PC-3 (cell line): ENCODE measurements around the gene NDUFA1. TPM values are rescaled to one million over a fixed set of nuclear protein-coding genes. Genes with fewer than 3 reads are reported as not detected.
"Not testable (repeated sequence)": the region's sequence is repeated elsewhere in the genome, so short reads cannot be mapped to it uniquely, and the experiment has no call there.

Source experiments
- ATAC-seq: fragments of 200-7000 bp; cut with Tn5 transposase; 2 replicates; pipeline ENCODE4 v1.9.1; 2020; ENCODE audit warnings: mild to moderate bottlenecking, moderate library complexity
- Bru-seq: library from RNA; stranded (reverse); fragments of 400-500 nt; gene quantifications from one replicate; lab custom pipeline; 2021; lab: Mats Ljungman, UMichigan
- BruChase-seq, 2 experiments: library from RNA; stranded (reverse); fragments of 400-500 nt; gene quantifications; one replicate each; lab custom pipeline; 2021; lab: Mats Ljungman, UMichigan
- BruUV-seq: library from RNA; stranded (reverse); fragments of 400-500 nt; replicated peaks from 2 replicates; lab custom pipeline; 2021; lab: Mats Ljungman, UMichigan
- CTCF ChIA-PET: fragments of 300-600 bp; sonication (Branson Sonifier 250); formaldehyde crosslinking; loops from one replicate; lab custom pipeline; 2022; ENCODE audit warnings: antibody characterized with exemption; lab: Charles Lee
- POLR2A ChIA-PET: fragments of 300-600 bp; sonication (Branson Sonifier 250); formaldehyde crosslinking; loops from one replicate; lab custom pipeline; 2022; ENCODE audit warnings: antibody characterized with exemption; ENCODE audit not compliant: unreplicated experiment; lab: Charles Lee
- DNase-seq: peaks from one replicate; pipeline ENCODE4 v3.0.0-alpha.2; 2015
- H2AFZ ChIP-seq: fragments of 300-600 bp; sonication (generic); 2 replicates; pipeline ENCODE4 v1.6.0; 2016; ENCODE audit warnings: antibody characterized with exemption, low read length
- H3F3A ChIP-seq: fragments of 300-600 bp; sonication (generic); one replicate; pipeline ENCODE4 v1.6.0; 2017; ENCODE audit warnings: antibody characterized with exemption, low read length, control low read depth, mild to moderate bottlenecking; ENCODE audit not compliant: unreplicated experiment
- H3K27ac ChIP-seq: fragments of 300-600 bp; sonication (generic); 2 replicates; pipeline ENCODE4 v1.5.1; 2016; ENCODE audit warnings: mild to moderate bottlenecking, low read length
- H3K27me3 ChIP-seq: fragments of 300-600 bp; sonication (generic); 2 replicates; pipeline ENCODE4 v1.6.1; 2016; ENCODE audit warnings: low read length, mixed read lengths
- H3K36me3 ChIP-seq: fragments of 300-600 bp; sonication (generic); 2 replicates; pipeline ENCODE4 v1.6.1; 2016; ENCODE audit warnings: low read depth, mixed run types, low read length, mixed read lengths
- H3K4me1 ChIP-seq: fragments of 300-600 bp; sonication (generic); 2 replicates; pipeline ENCODE4 v1.5.1; 2016; ENCODE audit warnings: low read length; ENCODE audit not compliant: insufficient read depth
- H3K4me2 ChIP-seq: fragments of 300-600 bp; sonication (generic); 2 replicates; pipeline ENCODE4 v1.6.0; 2016; ENCODE audit warnings: low read length
- H3K4me3 ChIP-seq: fragments of 300-600 bp; sonication (generic); 2 replicates; pipeline ENCODE4 v1.5.1; 2016; ENCODE audit warnings: mild to moderate bottlenecking, low read length, mixed read lengths
- H3K79me2 ChIP-seq: fragments of 300-600 bp; sonication (generic); 2 replicates; pipeline ENCODE4 v1.6.1; 2017; ENCODE audit warnings: low read length, mixed read lengths
- H3K9ac ChIP-seq: fragments of 300-600 bp; sonication (generic); 2 replicates; pipeline ENCODE4 v1.6.0; 2016; ENCODE audit warnings: mild to moderate bottlenecking, low read length
- H3K9me2 ChIP-seq: fragments of 300-600 bp; sonication (generic); replicated peaks from 2 replicates; pipeline ENCODE4 v1.6.1; 2016; ENCODE audit warnings: mixed run types, low read length, mixed read lengths
- H3K9me3 ChIP-seq: fragments of 300-600 bp; sonication (generic); 2 replicates; pipeline ENCODE4 v1.6.1; 2016; ENCODE audit warnings: low read length, mixed read lengths
- H4K20me1 ChIP-seq: fragments of 300-600 bp; sonication (generic); 2 replicates; pipeline ENCODE4 v1.6.1; 2016; ENCODE audit warnings: low read length, mixed read lengths
- CTCF ChIP-seq: fragments of 300-600 bp; sonication (generic); conservative IDR thresholded peaks from 2 replicates; pipeline ENCODE4 v1.5.1; 2017; ENCODE audit warnings: antibody characterized with exemption, low read depth, mild to moderate bottlenecking, low read length
- EZH2 ChIP-seq: fragments of 300-600 bp; sonication (generic); IDR thresholded peaks from one replicate; pipeline ENCODE4 v1.6.1; 2017; ENCODE audit warnings: antibody characterized with exemption, mild to moderate bottlenecking, low read length; ENCODE audit not compliant: unreplicated experiment
- EZH2phosphoT487 ChIP-seq: fragments of 300-600 bp; sonication (generic); IDR thresholded peaks from 2 replicates; pipeline ENCODE4 v1.6.1; 2018; ENCODE audit warnings: mild to moderate bottlenecking, antibody characterized with exemption, low read length, borderline replicate concordance
- intact Hi-C: fragments of 100-400 bp; cut with micrococcal nuclease; formaldehyde crosslinking; loops from 2 replicates; pipeline ENCODE4 v1.9.0; 2023
- long read RNA-seq: library from polyadenylated mRNA; unstranded; transcript quantifications from one replicate; pipeline ENCODE4 v2.0.0, GENCODE V29; 2021; ENCODE audit not compliant: unreplicated experiment
- total RNA-seq: library from RNA; depleted of rRNA; stranded (reverse); fragments of >200 nt; gene quantifications from 2 replicates; pipeline ENCODE4 v1.2.3, GENCODE V29; 2014; rRNA removed

NDUFA1 gene
- total RNA-seq (122 and 167 TPM in 2 replicates), Bru-seq, nascent RNA (percentile 89 among the genes with signal in this experiment), BruChase-seq, experiment 1, labeled RNA remaining after a 6-hour chase (percentile 78 among the genes with signal in this experiment), BruChase-seq, experiment 2, labeled RNA remaining after a 2-hour chase (percentile 76 among the genes with signal in this experiment)
- long read RNA-seq, transcript NDUFA1-201 (3 exons, 766 nt) = major isoform, 156 of 459 reads
- long read RNA-seq, partial matches to known transcripts = 301 of 459 reads
- long read RNA-seq, other reads (novel, unspliced or antisense) = 2 of 459 reads

- ChIA-PET CTCF (interaction anchor here (0.6 kb wide), 1 partner anchor 122 kb away, joined by 3 read pairs; no protein-coding TSS in a partner anchor), POLR2A (interaction anchor here (0.6 kb wide), 1 partner anchor 19 kb away, joined by 3 read pairs; the partner anchor contains the start of gene UPF3B)
- BruUV-seq = TSS peak; percentile 87
These were observed at the start of gene NDUFA1, which contains the start of gene RNF113A for GRCh38 chrX:119871599-119872395. Gene NDUFA1 (plus strand): TSS chrX:119871832. CDS start chrX:119871912, 80 bp downstream. Gene RNF113A (minus strand): TSS chrX:119871733. CDS start chrX:119871613, 120 bp downstream.

GRCh38 chrX:119824221-119824620, 47.4 kb upstream of the NDUFA1 start:
- H3K9ac ChIP-seq, H3F3A ChIP-seq, H4K20me1 ChIP-seq, BruUV-seq, H3K27me3 ChIP-seq, H3K9me3 ChIP-seq, H2AFZ ChIP-seq, H3K4me1 ChIP-seq, H3K4me3 ChIP-seq, ATAC-seq, H3K36me3 ChIP-seq, POLR2A ChIA-PET, intact Hi-C loops, CTCF ChIA-PET, DNase-seq, H3K79me2 ChIP-seq, H3K27ac ChIP-seq, H3K9me2 ChIP-seq, H3K4me2 ChIP-seq: not testable (repeated sequence)

More at GRCh38 chrX:119871599-119872395, at the start of gene NDUFA1, which contains the start of gene RNF113A:
- Histone ChIP-seq H4K20me1 (peaks cover 3% of the 10 kb centered on the region; the same call in 1 of the 2 replicates), H3K4me2 (peak within 1 kb of the TSS; percentile 98), H3K4me1 (peaks cover 5% of the 10 kb centered on the region), H3K9ac (peak within 1 kb of the TSS; percentile 97), H3K79me2 (peaks cover 66% of the 10 kb centered on the region), H3K36me3 (peaks cover 9% of the 10 kb centered on the region), H3K9me3 (no peaks in the 10 kb centered on the region), H3K9me2 (no peaks in the 10 kb centered on the region), H3K27ac (peak within 1 kb of the TSS; percentile 84), H3F3A (no peaks in the 10 kb centered on the region), H2AFZ (peak within 1 kb of the TSS; percentile 99), H3K4me3 (peak within 1 kb of the TSS; percentile 99), H3K27me3 (no peaks in the 10 kb centered on the region)
- intact Hi-C loops = loop anchor here (1.0 to 5.0 kb wide), 2 partner anchors 18 to 79 kb away; partner anchors contain the start of gene RPL39
- ATAC-seq = peak; percentile 94
- peak; percentile 91 for DNase-seq
- TF ChIP-seq CTCF (no peak), EZH2phosphoT487 (no peak), EZH2 (no peak)

GRCh38 chrX:119826399-119826959, 45.2 kb upstream of the NDUFA1 start:
- Histone ChIP-seq H3K4me3 (no peak overlapping the region), H4K20me1 (no peaks in the 10 kb centered on the region), H3K27me3 (no peaks in the 10 kb centered on the region), H3K27ac (no peak overlapping the region), H2AFZ (no peak overlapping the region), H3K4me1 (no peaks in the 10 kb centered on the region), H3K4me2 (no peak overlapping the region), H3K79me2 (no peaks in the 10 kb centered on the region), H3F3A (no peaks in the 10 kb centered on the region), H3K9ac (no peak overlapping the region), H3K36me3 (peaks cover 2% of the 10 kb centered on the region; the same call in 1 of the 2 replicates), H3K9me2 (no peaks in the 10 kb centered on the region), H3K9me3 (no peaks in the 10 kb centered on the region)
- TF ChIP-seq EZH2 (no peak), EZH2phosphoT487 (no peak), CTCF (no peak)
- no TSS peak for BruUV-seq
- DNase-seq (peak; percentile 17), ATAC-seq (peak; percentile 64; the same call in 1 of the 2 replicates)
- ChIA-PET POLR2A (interaction anchor here (0.6 kb wide), 1 partner anchor 93 kb away, joined by 4 read pairs; no protein-coding TSS in a partner anchor), CTCF (no interaction called here)
- intact Hi-C loops = no loop called here
